Measurements from ENCODE around the gene MMP17.

DNA sequence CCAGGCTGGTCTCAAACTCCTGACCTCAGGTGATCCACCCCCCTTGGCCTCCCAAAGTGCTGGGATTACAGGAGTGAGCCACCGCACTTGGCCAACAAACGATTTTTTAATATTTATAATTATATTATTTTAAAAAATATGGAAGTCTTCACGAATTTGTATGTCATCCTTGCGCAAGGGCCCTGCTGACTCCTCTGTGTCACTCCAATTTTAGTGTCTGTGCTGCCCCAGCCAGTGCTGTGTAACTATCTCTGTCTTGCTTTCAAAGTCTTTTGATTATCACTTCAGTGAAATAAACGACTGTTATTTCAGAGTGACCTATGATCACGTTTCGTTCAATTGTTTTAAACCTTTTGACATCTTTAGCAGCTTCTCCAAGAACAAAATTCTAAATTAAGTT, 13.1 kb upstream of the MMP17 start:
- TF ChIP-seq POLR2A (IDR thresholded peaks at IDR 0.05), result no peak
- TF ChIP-seq, protein P1, sequence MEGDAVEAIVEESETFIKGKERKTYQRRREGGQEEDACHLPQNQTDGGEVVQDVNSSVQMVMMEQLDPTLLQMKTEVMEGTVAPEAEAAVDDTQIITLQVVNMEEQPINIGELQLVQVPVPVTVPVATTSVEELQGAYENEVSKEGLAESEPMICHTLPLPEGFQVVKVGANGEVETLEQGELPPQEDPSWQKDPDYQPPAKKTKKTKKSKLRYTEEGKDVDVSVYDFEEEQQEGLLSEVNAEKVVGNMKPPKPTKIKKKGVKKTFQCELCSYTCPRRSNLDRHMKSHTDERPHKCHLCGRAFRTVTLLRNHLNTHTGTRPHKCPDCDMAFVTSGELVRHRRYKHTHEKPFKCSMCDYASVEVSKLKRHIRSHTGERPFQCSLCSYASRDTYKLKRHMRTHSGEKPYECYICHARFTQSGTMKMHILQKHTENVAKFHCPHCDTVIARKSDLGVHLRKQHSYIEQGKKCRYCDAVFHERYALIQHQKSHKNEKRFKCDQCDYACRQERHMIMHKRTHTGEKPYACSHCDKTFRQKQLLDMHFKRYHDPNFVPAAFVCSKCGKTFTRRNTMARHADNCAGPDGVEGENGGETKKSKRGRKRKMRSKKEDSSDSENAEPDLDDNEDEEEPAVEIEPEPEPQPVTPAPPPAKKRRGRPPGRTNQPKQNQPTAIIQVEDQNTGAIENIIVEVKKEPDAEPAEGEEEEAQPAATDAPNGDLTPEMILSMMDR (IDR thresholded peaks at IDR 0.05), result no peak

Data from breast epithelium (tissue), 3 donors.